GM23338 (cell line): Measurements from ENCODE around the gene IL6ST. TPM values are rescaled to one million over a fixed set of nuclear protein-coding genes. Genes with fewer than 3 reads are reported as not detected.

ENCODE experiments used
- ATAC-seq: fragments of 200-7000 bp; cut with Tn5 transposase; 3 replicates; pipeline ENCODE4 v1.9.1; 2020
- DNase-seq: peaks from one replicate; pipeline ENCODE4 v3.0.0-alpha.2; 2015; ENCODE audit warnings: low spot score
- H2AFZ ChIP-seq: fragments of 200-600 bp; sonication (generic); 2 replicates; pipeline ENCODE4 v1.8.0; 2016; ENCODE audit warnings: antibody characterized with exemption, mild to moderate bottlenecking, moderate library complexity
- H3F3A ChIP-seq: fragments of 200-600 bp; sonication (generic); replicated peaks from 2 replicates; pipeline ENCODE4 v1.8.0; 2017; ENCODE audit warnings: antibody characterized with exemption, mixed run types, low read depth
- H3K27ac ChIP-seq: fragments of 200-600 bp; sonication (generic); 2 replicates; pipeline ENCODE4 v1.6.1; 2016; ENCODE audit warnings: low read depth
- H3K27me3 ChIP-seq: fragments of 200-600 bp; sonication (generic); 2 replicates; pipeline ENCODE4 v1.8.0; 2016; ENCODE audit warnings: mild to moderate bottlenecking, mixed run types, moderate library complexity; ENCODE audit not compliant: insufficient read depth
- H3K36me3 ChIP-seq: fragments of 200-600 bp; sonication (generic); 2 replicates; pipeline ENCODE4 v1.8.0; 2016; ENCODE audit warnings: mild to moderate bottlenecking; ENCODE audit not compliant: insufficient read depth
- H3K4me1 ChIP-seq: fragments of 200-600 bp; sonication (generic); 2 replicates; pipeline ENCODE4 v1.8.0; 2016; ENCODE audit warnings: mild to moderate bottlenecking, moderate library complexity; ENCODE audit not compliant: insufficient read depth
- H3K4me2 ChIP-seq: fragments of 200-600 bp; sonication (generic); 2 replicates; pipeline ENCODE4 v1.7.1; 2017; ENCODE audit warnings: mixed run types
- H3K4me3 ChIP-seq: fragments of 200-600 bp; sonication (generic); 2 replicates; pipeline ENCODE4 v1.6.1; 2016; ENCODE audit warnings: mixed run types
- H3K79me2 ChIP-seq: fragments of 200-600 bp; sonication (generic); replicated peaks from 2 replicates; pipeline ENCODE4 v1.8.0; 2017; ENCODE audit warnings: mild to moderate bottlenecking; ENCODE audit not compliant: insufficient read depth
- H3K9me2 ChIP-seq: fragments of 200-600 bp; sonication (generic); 2 replicates; pipeline ENCODE4 v1.8.0; 2017; ENCODE audit not compliant: insufficient read depth
- H4K20me1 ChIP-seq: fragments of 200-600 bp; sonication (generic); replicated peaks from 2 replicates; pipeline ENCODE4 v1.8.0; 2017; ENCODE audit warnings: mild to moderate bottlenecking; ENCODE audit not compliant: insufficient read depth
- H3K27ac Mint-ChIP-seq: 2 replicates; pipeline ENCODE4 v1.8.0; 2020; ENCODE audit warnings: inconsistent platforms, mild to moderate bottlenecking, moderate library complexity, mixed read lengths
- H3K27me3 Mint-ChIP-seq: 3 replicates; pipeline ENCODE4 v1.8.0; 2022; ENCODE audit warnings: low read depth, mild to moderate bottlenecking, moderate library complexity, mixed read lengths, inconsistent platforms; ENCODE audit not compliant: insufficient read depth, poor library complexity
- H3K36me3 Mint-ChIP-seq: 3 replicates; pipeline ENCODE4 v1.8.0; 2021; ENCODE audit warnings: low read depth, mild to moderate bottlenecking, inconsistent platforms, moderate library complexity, mixed read lengths
- H3K4me1 Mint-ChIP-seq: 3 replicates; pipeline ENCODE4 v1.8.0; 2020; ENCODE audit warnings: mild to moderate bottlenecking, inconsistent platforms, mixed read lengths
- H3K4me3 Mint-ChIP-seq: 3 replicates; pipeline ENCODE4 v1.8.0; 2021; ENCODE audit warnings: moderate library complexity, mild to moderate bottlenecking, inconsistent platforms, mixed read lengths
- H3K9me3 Mint-ChIP-seq: 3 replicates; pipeline ENCODE4 v1.8.0; 2020; ENCODE audit warnings: moderate library complexity, mild to moderate bottlenecking, inconsistent platforms, mixed read lengths
- CREB1 ChIP-seq: fragments of 250-450 bp; sonication (Bioruptor Pico); IDR thresholded peaks from 2 replicates; pipeline ENCODE4 v1.5.0; 2020; ENCODE audit warnings: low read depth, mild to moderate bottlenecking, moderate library complexity
- EZH2 ChIP-seq: fragments of 200-600 bp; sonication (generic); IDR thresholded peaks from one replicate; pipeline ENCODE4 v1.8.0; 2017; ENCODE audit warnings: antibody characterized with exemption, mild to moderate bottlenecking, low read depth; ENCODE audit not compliant: unreplicated experiment
- EZH2phosphoT487 ChIP-seq: fragments of 200-600 bp; sonication (generic); IDR thresholded peaks from one replicate; pipeline ENCODE4 v1.8.1; 2018; ENCODE audit warnings: antibody characterized with exemption; ENCODE audit not compliant: unreplicated experiment
- JUNB ChIP-seq: IDR thresholded peaks from one replicate; pipeline ENCODE4 v1.6.1; 2016; ENCODE audit warnings: antibody characterized with exemption; ENCODE audit not compliant: unreplicated experiment
- NANOG ChIP-seq: IDR thresholded peaks from 2 replicates; pipeline ENCODE4 v1.6.1; 2016; ENCODE audit warnings: antibody characterized with exemption, borderline replicate concordance
- POLR2AphosphoS5 ChIP-seq: IDR thresholded peaks from 2 replicates; pipeline ENCODE4 v1.6.1; 2016; ENCODE audit warnings: antibody characterized with exemption, low read depth
- STAT1 ChIP-seq: IDR thresholded peaks from one replicate; pipeline ENCODE4 v1.6.1; 2016; ENCODE audit warnings: antibody characterized with exemption; ENCODE audit not compliant: unreplicated experiment
- ZNF114 ChIP-seq: fragments of 250-450 bp; sonication (Bioruptor Pico); IDR thresholded peaks from 2 replicates; pipeline ENCODE4 v1.5.0; 2020; ENCODE audit warnings: mild to moderate bottlenecking, moderate library complexity
- ZNF331 ChIP-seq: fragments of 250-450 bp; sonication (Bioruptor Pico); IDR thresholded peaks from 2 replicates; pipeline ENCODE4 v1.5.0; 2020; ENCODE audit warnings: low read depth, mild to moderate bottlenecking, moderate library complexity
- polyA plus RNA-seq: library from polyadenylated mRNA; unstranded; fragments of >200 nt; fragmentation: Nextera tagmentation; extraction: Ambion mirVana; gene quantifications from 2 replicates; pipeline ENCODE4 v1.2.1, GENCODE V29; 2016
- total RNA-seq: library from RNA; depleted of rRNA; stranded (reverse); fragments of >200 nt; shearing (Covaris generic); gene quantifications from 2 replicates; pipeline ENCODE4 v1.2.3, GENCODE V29; 2014
- TF ChIP-seq, protein P1 (sequence below), 2 experiments: fragments of 200-600 bp in 1 of 2; sonication (generic) in 1 of 2; conservative IDR thresholded peaks; 2 replicates each; pipeline versions ENCODE4 v1.5.1 to v1.6.1; 2016 to 2017; ENCODE audit warnings: antibody characterized with exemption in 2 of 2, low read depth in 2 of 2, mild to moderate bottlenecking in 2 of 2, moderate library complexity in 1 of 2
- TF ChIP-seq, protein P2 (sequence below): IDR thresholded peaks from 2 replicates; pipeline ENCODE4 v1.6.1; 2016; ENCODE audit warnings: antibody characterized with exemption
- TF ChIP-seq, protein P3 (sequence below): fragments of 250-450 bp; sonication (Bioruptor Pico); IDR thresholded peaks from 2 replicates; pipeline ENCODE4 v1.5.0; 2020; ENCODE audit warnings: mild to moderate bottlenecking, moderate library complexity

Gene IL6ST
- total and polyA plus RNA-seq, 2 experiments from 2014 or later: 6.7 to 9.8 TPM

DNA sequence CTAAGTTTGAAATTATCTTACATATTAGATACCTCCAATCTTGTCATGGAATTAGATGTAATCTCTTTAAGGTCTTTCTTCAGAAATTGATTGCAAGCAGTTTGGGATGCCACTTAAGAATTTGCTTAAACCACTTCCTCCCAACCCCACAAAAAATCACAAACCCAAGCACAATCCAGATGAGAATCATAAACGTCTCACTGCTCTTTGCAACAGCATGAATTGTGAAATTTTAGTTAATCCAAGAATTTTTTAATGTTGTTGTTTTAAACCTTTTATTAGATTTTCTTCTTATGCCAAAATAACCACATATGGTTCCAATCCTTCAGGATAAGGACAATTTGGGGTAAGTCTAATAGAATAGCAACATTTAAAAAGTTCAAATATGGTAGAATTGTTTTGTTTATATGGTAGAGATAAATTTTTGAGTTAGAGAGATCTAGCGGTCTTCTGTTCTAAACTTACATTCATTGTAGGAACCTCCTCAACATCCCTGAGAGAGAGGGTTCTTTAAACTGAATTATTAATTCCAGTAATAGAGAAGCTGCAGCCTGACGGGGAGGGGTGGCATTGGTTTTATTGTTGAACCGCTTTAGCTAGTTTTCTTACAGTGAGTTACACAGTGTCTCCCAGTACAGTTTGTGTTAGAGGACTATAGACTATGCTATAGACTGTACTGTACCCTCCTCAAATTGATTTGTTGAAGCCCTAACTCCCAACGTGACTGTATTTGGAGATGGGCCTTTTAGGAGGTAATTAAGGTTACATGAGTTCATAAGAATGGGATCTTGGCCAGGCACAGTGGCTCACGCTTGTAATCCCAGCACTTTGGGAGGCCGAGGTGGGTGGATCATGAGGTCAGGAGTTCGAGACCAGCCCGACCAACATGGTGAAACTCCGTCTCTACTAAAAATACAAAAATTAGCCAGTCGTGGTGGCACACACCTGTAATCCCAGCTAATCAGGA, 24.8 kb upstream of the IL6ST start (continued):
- TF ChIP-seq EZH2 (no peak), EZH2phosphoT487 (no peak), JUNB (no peak), CREB1 (CRISPR knock-in tag) (no peak), POLR2AphosphoS5 (no peak), ZNF114 (CRISPR knock-in tag) (no peak), STAT1 (no peak), ZNF331 (CRISPR knock-in tag) (no peak)
- TF ChIP-seq, protein P1, sequence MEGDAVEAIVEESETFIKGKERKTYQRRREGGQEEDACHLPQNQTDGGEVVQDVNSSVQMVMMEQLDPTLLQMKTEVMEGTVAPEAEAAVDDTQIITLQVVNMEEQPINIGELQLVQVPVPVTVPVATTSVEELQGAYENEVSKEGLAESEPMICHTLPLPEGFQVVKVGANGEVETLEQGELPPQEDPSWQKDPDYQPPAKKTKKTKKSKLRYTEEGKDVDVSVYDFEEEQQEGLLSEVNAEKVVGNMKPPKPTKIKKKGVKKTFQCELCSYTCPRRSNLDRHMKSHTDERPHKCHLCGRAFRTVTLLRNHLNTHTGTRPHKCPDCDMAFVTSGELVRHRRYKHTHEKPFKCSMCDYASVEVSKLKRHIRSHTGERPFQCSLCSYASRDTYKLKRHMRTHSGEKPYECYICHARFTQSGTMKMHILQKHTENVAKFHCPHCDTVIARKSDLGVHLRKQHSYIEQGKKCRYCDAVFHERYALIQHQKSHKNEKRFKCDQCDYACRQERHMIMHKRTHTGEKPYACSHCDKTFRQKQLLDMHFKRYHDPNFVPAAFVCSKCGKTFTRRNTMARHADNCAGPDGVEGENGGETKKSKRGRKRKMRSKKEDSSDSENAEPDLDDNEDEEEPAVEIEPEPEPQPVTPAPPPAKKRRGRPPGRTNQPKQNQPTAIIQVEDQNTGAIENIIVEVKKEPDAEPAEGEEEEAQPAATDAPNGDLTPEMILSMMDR (conservative IDR thresholded peaks at IDR 0.05; ENCODE audit: low read depth in 2 of 2): no peak

DNA sequence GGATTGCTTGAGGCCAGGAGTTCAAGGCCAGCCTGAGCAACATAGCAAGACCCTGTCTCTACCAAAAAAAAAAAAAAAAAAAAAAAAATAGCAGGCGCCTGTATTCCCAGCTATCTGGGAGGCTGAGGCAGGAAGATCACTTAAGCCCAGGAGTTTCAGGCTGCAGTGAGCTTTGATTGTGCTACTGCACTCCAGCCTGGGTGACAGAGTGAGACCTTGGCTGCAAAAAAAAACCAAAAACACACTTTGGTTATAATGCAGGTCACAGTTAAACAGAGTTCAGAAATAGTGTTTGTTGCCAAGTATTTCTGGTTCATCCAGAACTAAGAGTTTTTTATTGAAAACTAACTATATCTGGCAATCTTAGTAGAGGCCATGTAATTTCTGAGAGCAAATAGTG, 24.1 kb upstream of the IL6ST start:
- H3K4me3 ChIP-seq: no peak overlapping the region
- H2AFZ ChIP-seq: no peak overlapping the region
- H3K27me3 Mint-ChIP-seq: no peaks in the 10 kb centered on the region
- ATAC-seq: no peak
- no peaks in the 10 kb centered on the region for H3K79me2 ChIP-seq
- no peak overlapping the region for H3K4me2 ChIP-seq
- DNase-seq: no peak
- no peaks in the 10 kb centered on the region for H3K9me2 ChIP-seq
- no peaks in the 10 kb centered on the region for H3K4me1 Mint-ChIP-seq
- H3K4me1 ChIP-seq: no peaks in the 10 kb centered on the region
- no peaks in the 10 kb centered on the region for H3K36me3 ChIP-seq
- H3K36me3 Mint-ChIP-seq: peaks cover 10% of the 10 kb centered on the region
- no peaks in the 10 kb centered on the region for H3F3A ChIP-seq
- H3K27ac Mint-ChIP-seq: no peak overlapping the region
- H4K20me1 ChIP-seq: no peaks in the 10 kb centered on the region
- H3K9me3 Mint-ChIP-seq: peaks cover 19% of the 10 kb centered on the region
- H3K27ac ChIP-seq: no peak overlapping the region
- no peaks in the 10 kb centered on the region for H3K27me3 ChIP-seq
- no peak overlapping the region for H3K4me3 Mint-ChIP-seq
- TF ChIP-seq POLR2AphosphoS5: no peak
- TF ChIP-seq, protein P2, sequence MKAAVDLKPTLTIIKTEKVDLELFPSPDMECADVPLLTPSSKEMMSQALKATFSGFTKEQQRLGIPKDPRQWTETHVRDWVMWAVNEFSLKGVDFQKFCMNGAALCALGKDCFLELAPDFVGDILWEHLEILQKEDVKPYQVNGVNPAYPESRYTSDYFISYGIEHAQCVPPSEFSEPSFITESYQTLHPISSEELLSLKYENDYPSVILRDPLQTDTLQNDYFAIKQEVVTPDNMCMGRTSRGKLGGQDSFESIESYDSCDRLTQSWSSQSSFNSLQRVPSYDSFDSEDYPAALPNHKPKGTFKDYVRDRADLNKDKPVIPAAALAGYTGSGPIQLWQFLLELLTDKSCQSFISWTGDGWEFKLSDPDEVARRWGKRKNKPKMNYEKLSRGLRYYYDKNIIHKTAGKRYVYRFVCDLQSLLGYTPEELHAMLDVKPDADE: no peak
- TF ChIP-seq NANOG: no peak
- TF ChIP-seq STAT1: no peak
- no peak for TF ChIP-seq JUNB
- TF ChIP-seq ZNF331 (CRISPR knock-in tag): no peak
- no peak for TF ChIP-seq CREB1 (CRISPR knock-in tag)
- no peak for TF ChIP-seq ZNF114 (CRISPR knock-in tag)
- TF ChIP-seq EZH2phosphoT487: no peak
- TF ChIP-seq, protein P3, sequence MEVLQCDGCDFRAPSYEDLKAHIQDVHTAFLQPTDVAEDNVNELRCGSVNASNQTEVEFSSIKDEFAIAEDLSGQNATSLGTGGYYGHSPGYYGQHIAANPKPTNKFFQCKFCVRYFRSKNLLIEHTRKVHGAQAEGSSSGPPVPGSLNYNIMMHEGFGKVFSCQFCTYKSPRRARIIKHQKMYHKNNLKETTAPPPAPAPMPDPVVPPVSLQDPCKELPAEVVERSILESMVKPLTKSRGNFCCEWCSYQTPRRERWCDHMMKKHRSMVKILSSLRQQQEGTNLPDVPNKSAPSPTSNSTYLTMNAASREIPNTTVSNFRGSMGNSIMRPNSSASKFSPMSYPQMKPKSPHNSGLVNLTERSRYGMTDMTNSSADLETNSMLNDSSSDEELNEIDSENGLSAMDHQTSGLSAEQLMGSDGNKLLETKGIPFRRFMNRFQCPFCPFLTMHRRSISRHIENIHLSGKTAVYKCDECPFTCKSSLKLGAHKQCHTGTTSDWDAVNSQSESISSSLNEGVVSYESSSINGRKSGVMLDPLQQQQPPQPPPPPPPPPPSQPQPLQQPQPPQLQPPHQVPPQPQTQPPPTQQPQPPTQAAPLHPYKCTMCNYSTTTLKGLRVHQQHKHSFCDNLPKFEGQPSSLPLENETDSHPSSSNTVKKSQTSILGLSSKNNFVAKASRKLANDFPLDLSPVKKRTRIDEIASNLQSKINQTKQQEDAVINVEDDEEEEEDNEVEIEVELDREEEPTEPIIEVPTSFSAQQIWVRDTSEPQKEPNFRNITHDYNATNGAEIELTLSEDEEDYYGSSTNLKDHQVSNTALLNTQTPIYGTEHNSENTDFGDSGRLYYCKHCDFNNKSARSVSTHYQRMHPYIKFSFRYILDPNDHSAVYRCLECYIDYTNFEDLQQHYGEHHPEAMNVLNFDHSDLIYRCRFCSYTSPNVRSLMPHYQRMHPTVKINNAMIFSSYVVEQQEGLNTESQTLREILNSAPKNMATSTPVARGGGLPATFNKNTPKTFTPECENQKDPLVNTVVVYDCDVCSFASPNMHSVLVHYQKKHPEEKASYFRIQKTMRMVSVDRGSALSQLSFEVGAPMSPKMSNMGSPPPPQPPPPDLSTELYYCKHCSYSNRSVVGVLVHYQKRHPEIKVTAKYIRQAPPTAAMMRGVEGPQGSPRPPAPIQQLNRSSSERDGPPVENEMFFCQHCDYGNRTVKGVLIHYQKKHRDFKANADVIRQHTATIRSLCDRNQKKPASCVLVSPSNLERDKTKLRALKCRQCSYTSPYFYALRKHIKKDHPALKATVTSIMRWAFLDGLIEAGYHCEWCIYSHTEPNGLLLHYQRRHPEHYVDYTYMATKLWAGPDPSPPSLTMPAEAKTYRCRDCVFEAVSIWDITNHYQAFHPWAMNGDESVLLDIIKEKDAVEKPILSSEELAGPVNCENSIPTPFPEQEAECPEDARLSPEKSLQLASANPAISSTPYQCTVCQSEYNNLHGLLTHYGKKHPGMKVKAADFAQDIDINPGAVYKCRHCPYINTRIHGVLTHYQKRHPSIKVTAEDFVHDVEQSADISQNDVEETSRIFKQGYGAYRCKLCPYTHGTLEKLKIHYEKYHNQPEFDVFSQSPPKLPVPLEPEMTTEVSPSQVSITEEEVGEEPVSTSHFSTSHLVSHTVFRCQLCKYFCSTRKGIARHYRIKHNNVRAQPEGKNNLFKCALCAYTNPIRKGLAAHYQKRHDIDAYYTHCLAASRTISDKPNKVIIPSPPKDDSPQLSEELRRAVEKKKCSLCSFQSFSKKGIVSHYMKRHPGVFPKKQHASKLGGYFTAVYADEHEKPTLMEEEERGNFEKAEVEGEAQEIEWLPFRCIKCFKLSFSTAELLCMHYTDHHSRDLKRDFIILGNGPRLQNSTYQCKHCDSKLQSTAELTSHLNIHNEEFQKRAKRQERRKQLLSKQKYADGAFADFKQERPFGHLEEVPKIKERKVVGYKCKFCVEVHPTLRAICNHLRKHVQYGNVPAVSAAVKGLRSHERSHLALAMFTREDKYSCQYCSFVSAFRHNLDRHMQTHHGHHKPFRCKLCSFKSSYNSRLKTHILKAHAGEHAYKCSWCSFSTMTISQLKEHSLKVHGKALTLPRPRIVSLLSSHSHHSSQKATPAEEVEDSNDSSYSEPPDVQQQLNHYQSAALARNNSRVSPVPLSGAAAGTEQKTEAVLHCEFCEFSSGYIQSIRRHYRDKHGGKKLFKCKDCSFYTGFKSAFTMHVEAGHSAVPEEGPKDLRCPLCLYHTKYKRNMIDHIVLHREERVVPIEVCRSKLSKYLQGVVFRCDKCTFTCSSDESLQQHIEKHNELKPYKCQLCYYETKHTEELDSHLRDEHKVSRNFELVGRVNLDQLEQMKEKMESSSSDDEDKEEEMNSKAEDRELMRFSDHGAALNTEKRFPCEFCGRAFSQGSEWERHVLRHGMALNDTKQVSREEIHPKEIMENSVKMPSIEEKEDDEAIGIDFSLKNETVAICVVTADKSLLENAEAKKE (CRISPR knock-in tag): no peak
